GM13976 (cell line): ENCODE data around the gene CELF5.
"Not testable (repeated sequence)": the region's sequence is repeated elsewhere in the genome, so short reads cannot be mapped to it uniquely, and the experiment has no call there.

Experiments used
- DNase-seq: peaks from one replicate; pipeline ENCODE4 v3.0.0; 2012; ENCODE audit warnings: low spot score
- CTCF ChIP-seq: IDR thresholded peaks from 2 replicates; pipeline ENCODE4 v1.5.1; 2012; ENCODE audit warnings: borderline replicate concordance, mild to moderate bottlenecking; ENCODE audit not compliant: insufficient read depth; ENCODE audit errors: extremely low read depth, missing control alignments, control extremely low read depth
- in situ Hi-C: fragments of 300-500 bp; cut with MboI; formaldehyde crosslinking; loops from one replicate; pipeline ENCODE4 v1.12.0; 2022; ENCODE audit warnings: low sequenced_read_pairs, mixed read lengths, inconsistent platforms; ENCODE audit not compliant: unreplicated experiment

CELF5 gene

DNA sequence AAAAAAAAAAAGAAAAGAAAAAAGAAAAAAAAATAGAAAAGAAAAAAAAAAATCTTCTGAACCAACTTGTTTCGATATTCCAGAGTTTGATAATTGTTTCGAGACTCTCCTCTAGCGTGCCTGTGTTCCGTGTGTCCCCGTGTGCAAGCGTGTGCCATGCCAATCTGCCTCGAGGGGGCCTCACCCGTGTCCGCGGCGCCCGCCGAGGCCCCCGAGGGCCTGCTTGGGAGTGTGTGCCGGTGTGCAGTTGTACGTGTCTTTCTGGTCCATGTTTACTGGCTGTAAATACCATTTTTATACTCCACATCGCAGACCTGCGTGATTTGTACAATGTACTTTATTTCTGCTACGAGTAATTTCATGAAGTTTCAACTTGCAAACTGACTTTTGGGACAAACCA lies 72.0 kb downstream of the CELF5 start:
- no peak for DNase-seq
- no peak for TF ChIP-seq CTCF
- in situ Hi-C loops = no loop called here

GRCh38 chr19:3298853-3299449 lies 74.5 kb downstream of the CELF5 start:
- in situ Hi-C loops = no loop called here
- no peak for TF ChIP-seq CTCF
- no peak for DNase-seq

GRCh38 chr19:3300566-3300965 lies 76.1 kb downstream of the CELF5 start:
- in situ Hi-C loops = loop anchor here (10.0 kb wide), 1 partner anchor 184 kb away; the partner anchor contains the start of genes SMIM24 and SMIM44
- DNase-seq = not testable (repeated sequence)

GRCh38 chr19:3302755-3303154 lies 78.3 kb downstream of the CELF5 start:
- in situ Hi-C loops = loop anchor here (10.0 kb wide), 1 partner anchor 182 kb away; the partner anchor contains the start of genes SMIM24 and SMIM44
- no peak for TF ChIP-seq CTCF
- DNase-seq = no peak

DNA sequence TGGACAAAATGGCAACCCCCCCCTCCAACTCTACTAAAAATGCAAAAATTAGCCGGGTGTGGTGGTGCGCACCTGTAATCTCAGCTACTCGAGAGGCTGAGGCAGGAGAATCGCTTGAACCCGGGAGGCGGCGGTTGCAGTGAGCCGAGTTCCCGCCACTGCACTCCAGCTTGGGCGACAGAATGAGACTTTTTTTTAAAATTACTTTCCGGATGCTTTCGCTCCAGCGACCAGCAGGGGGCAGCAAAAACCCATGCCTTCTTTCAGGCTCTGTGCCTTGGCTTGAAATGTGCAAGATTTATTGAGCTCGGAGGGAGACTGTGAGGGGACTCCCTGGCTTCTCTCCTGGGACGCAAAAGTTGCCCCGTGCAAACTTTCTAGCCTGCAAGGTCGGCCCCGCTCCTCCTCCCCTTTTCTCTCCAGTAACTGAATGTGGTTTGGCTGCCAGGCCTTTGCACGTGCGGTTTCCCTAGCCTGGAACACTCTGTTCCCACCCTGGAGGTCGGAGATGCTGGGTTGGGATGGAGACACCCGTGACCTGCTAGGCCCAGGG lies 80.5 kb downstream of the CELF5 start:
- peak; percentile 84 for TF ChIP-seq CTCF
- peak; percentile 87 for DNase-seq
- in situ Hi-C loops = loop anchor here (10.0 kb wide), 1 partner anchor 180 kb away; the partner anchor contains the start of genes SMIM24 and SMIM44

GRCh38 chr19:3309724-3310123 lies 85.3 kb downstream of the CELF5 start:
- in situ Hi-C loops = loop anchor here (10.0 kb wide), 1 partner anchor 175 kb away; the partner anchor contains the start of genes SMIM24 and SMIM44
- DNase-seq = no peak
- no peak for TF ChIP-seq CTCF

- no peak for TF ChIP-seq CTCF
- in situ Hi-C loops = no loop called here
- no peak for DNase-seq
These were observed 85.8 kb downstream of the CELF5 start for GRCh38 chr19:3310280-3310679.
